Tongue (tissue), 2 donors: ENCODE data around the gene RAB7A. TPM values are rescaled to one million over a fixed set of nuclear protein-coding genes. Genes with fewer than 3 reads are reported as not detected.
"Not testable (repeated sequence)": the region's sequence is repeated elsewhere in the genome, so short reads cannot be mapped to it uniquely, and the experiment has no call there.

Experiments used
- DNase-seq: peaks from one replicate; pipeline ENCODE4 v3.0.0-alpha.2; 2015
- total RNA-seq: library from RNA; depleted of rRNA; stranded (reverse); fragments of >200 nt; gene quantifications from one replicate; pipeline ENCODE4 v1.2.3, GENCODE V29; 2014

The RAB7A gene
- total RNA-seq, 1 donor from 2014 or later = 53.4 TPM

DNA sequence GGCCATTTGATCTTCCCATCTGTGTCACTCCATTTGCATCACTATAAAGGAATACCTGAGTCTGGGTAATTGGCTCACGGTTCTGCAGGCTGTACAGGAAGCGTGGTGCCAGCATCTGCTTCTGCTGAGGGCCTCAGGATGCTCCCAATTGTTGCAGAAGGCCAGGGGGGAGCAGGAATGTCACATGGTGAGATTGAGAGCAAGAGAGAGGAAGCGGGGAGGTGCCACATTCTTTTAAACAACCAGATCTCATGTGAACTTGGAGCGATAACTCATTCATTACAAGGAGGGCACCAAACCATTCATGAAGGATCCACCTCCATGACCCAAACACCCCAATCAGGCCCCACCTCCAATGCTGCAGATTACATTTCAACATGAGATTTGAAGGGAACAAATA, 13.1 kb upstream of the RAB7A start:
- no peak for DNase-seq

DNA sequence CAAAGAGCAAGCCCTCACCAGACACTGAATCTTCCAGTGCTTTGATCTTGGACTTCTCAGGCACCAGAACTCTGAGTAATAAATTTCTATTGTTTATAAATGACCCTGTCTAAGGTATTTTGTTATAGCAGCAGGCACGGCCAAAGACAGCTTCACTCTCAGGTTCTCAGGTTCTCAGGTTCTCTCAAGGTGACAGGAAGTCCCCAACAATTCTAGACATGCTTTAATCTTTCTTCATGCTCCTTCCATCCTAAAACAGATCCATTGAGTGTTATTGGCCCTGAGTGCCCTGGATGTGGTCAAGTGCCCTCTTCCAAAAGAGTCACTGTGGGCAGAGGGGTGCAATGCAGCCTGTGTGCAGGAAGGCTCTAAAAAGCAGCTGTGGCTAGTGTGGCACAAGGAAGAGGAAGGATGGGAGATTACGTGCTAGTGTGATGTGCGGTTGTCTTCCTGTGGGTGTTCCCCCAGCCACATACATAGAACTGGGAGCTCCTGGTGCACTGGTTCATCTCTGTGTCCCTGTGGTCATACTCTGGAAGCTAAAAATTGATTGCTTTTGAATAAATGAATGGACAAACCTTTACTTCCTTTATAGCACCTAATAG, 11.0 kb upstream of the RAB7A start:
- DNase-seq = no peak

DNA sequence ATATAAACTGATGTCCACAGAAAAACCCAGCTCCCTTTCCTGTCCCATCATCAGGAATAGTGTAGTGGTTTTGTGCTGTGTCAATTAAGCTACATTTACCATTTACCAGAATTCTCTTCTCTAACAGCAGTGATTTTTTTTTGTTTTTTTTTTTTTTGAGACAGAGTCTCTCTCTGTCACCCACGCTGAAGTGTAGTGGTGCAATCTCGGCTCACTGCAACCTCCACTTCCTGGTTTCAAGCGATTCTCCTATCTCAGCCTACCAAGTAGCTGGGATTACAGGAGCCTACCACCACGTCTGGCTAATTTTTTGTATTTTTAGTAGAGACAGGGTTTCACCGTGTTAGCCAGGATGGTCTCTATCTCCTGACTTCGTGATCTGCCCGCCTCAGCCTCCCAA, 7.1 kb upstream of the RAB7A start:
- DNase-seq = not testable (repeated sequence)

DNA sequence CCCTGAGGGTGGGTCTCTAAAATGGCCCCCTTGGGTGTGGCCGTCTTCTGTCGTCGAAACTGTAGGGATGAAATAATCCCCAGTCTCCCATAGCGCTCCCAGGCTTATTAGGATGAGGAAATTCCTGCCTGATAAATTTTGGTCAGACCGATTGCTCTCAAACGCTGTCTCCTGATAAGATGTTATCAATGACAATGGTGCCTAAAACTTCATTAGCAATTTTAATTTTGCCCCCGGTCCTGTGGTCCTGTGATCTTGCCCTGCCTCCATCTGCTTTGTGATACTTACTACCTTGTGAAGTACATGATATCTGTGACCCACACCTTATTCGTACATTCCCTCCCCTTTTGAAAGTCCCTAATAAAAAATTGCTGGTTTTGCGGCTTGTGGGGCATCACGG, 5.1 kb upstream of the RAB7A start:
- no peak for DNase-seq

DNA sequence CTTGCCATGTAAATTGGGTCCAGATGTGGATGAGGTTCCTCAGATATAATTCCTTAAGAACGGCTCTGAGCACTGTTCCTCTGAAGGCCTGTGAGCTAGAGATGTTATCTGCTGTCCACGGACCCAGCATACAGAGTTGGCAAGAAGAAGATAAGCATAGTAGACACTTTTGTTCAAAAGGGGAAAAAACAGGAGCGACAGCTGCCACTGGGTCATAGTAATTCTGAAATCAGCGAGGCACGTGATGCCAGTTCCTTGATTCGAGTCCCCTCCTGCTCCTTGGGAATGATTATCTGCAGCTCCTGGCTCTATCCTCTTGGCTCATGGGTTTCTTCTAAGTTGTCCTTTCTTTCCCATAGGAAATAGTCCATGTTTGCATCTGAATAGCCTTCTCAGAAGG, 2.5 kb upstream of the RAB7A start:
- DNase-seq = no peak

DNA sequence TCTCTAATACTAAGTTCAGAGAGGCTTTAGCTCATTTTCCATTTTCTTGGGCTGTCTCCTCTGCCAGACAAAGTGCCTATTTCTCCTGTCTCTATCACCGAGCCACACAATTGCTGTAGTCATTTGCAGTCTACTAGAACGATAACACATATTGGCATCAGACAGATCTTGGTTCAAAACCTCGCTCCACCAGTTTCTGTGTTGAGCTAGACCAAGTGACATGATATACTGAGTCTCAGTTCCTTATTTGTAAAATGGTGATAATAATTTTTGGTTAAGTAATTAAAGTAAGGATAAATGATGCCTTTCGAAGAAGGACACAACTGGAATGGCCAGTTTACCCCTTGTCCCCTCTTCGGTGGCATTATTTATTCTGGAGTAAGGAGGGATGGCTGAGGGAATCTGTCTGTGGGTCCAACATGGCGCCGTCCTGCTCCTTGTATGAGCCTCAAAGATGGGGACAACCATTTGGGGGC, 398 bp upstream of the RAB7A start:
- DNase-seq = no peak

DNA sequence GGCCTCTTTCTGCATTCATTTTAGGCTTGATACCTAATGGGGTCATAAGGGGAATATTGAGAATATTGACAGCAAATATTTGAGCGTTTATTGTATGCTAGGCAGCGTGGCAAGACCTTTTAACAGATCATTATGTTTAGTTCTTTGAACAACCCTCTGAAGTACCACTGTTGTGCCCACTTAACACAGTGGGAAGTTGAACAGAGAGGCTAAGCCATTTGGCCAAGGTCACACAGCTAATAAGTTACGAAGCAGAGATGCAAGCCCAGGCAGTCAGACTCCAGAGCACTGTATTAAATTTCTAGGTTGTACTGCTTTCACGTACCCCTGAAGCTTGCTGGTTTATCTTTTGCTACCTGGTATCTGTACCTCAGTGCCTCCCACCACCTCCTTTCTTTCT, 1.1 kb downstream of the RAB7A start:
- no peak for DNase-seq

DNA sequence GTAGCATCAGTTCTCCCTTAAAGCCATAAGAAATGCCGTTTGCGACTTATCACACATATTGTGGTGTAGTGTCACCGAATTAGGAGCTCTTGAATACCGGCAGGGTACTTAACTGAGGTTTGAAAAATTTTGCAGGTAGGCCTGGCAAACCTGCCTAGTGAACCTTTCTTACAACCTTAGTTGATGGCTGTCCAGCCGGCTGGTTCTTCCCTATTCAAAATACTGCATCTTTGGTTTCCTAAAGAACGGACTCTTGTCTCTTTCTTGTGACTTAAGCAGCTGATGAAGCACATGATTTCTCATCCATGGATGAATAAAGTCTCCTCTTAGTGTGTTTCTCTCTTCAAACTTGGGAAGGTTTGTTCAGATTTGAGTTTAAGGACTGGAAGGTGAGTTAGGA, 1.5 kb downstream of the RAB7A start:
- no peak for DNase-seq

DNA sequence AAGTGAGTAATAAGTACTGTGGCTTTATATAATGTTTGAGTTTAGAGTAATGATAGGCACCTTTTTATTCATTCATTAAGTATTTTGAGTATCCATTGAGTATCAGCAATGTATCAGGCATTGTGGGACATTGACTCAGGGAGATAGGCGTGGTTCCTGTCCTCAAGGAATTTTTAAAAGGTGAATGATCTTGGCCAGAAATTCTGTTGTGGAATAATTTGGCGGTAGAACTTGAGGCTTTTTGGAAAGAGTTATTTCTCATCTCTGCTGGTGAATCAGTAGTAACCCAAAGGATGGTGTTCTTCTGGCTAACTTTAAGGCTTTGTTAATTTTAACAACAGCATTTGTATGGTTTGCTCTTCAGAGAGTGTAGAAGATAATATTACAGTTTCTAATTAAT, 2.0 kb downstream of the RAB7A start:
- no peak for DNase-seq

DNA sequence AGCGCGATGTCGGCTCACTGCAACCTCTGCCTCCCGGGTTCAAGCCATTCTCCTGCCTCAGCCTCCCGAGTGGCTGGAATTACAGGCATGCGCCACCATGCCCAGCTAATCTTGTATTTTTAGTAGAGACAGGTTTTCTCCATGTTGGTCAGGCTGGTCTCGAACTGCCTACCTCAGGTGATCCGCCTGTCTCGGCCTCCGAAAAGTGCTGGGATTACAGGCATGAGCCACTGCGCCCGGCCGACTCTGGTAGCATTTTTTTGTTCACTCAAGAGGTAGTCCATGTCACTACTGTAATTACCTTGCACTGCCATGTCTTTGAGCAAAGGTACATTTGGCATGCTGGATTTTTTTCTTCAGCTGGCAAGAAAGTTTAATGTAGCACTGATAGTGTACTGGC, 2.5 kb downstream of the RAB7A start:
- not testable (repeated sequence) for DNase-seq

DNA sequence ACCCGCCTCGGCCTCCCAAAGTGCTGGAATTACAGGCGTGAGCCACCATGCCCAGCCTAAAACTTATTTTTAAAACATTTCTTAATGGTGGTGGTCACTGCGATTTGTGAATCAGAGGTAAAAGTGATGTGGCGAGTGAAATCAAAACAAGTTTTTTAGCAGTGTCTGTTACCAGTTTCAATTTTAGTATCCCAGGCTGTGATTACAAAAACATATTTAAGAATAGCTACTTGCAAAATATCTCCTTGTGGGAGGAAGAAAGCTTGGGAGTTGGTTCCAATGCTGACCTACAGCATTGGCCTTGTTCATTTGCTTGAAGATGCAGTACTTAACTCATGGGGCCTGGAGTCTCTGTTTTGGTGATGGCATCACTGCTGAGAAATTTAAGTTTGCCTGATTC, 4.5 kb downstream of the RAB7A start:
- DNase-seq = no peak

DNA sequence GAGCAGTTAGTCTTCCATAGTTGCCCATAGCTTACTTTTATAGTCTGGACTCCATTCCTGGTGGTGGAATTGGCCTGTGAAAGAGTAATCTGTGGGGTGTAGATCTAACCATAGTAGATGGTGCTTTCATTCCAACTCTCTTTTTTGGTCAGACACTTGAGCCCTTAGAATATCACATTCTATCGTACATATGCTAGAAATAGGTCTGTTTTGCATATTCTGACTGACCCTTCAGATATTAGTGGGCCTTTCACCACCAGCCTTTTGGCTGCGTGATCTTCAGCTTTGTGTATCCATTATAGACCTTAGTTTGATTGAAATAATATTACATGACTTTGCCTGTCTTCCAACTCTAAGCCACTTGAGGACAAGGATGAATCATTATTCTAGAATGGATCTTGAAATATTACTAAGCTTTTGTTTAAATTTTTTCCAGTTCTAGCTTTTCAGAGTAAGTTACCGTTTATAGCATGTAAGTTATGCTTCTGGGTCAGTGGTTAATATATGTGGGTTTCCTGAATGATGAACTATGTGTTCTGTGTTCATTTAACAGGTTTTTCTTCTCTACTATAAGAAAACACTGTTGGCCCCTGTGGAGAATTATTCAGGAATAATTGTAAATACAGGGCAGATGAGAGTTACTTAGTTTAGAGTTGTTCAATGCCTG, 8.7 kb downstream of the RAB7A start:
- no peak for DNase-seq

DNA sequence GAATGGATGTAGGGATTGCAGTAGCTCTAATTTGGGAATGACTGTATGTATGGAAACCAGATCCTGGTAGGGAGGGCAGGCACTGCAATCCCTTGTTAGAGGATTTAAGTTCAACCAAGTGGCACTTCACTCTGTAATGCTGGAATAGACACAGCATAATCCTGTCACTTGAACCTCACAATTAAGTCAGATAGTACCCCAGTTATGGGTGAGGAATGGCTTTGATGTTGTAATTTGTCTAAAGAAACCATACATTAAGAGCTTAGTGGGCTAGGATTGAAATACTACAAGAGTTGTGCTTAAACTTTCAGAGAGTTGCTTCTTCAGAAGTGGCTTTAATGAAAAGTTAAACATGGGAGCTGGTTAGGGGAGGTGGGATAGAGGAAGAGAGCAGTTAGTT, 9.3 kb downstream of the RAB7A start:
- DNase-seq = no peak

DNA sequence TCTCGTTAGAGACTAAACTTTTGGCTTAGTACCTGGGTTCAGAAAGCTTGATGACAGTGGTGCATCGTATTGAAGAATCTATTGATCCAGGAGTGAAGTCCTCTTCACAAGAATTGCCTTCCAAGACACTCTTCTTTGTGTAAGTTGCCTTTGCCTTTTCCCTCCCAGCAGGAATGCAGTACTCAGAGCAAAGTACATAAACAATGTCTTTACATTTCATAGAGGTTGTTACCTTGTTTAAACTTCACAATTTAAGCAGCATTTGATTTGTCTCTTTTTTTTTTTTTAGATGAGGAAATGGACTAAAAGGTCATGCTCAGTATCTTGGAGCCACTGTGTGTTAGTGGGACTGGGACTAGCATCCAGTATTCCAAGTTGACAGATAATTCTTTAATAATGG, 9.9 kb downstream of the RAB7A start:
- no peak for DNase-seq

DNA sequence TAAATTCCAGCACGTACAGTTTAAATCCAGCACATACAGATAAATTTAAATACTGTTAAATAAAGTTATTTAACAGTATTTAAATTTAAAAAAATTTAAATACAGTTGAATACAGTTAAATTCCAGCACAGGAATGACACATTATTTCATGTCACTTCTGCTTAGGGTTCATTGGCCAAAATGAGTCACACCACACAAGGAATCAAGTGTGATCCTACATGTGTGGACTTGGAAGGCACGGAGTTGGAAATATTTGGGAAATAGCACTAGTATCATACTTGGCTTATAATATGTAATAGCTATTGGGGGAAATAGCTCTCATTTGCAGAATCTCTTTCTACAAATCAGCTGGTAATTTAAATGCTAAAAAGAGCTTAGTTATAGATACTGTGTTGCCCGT, 10.6 kb downstream of the RAB7A start:
- DNase-seq = no peak

DNA sequence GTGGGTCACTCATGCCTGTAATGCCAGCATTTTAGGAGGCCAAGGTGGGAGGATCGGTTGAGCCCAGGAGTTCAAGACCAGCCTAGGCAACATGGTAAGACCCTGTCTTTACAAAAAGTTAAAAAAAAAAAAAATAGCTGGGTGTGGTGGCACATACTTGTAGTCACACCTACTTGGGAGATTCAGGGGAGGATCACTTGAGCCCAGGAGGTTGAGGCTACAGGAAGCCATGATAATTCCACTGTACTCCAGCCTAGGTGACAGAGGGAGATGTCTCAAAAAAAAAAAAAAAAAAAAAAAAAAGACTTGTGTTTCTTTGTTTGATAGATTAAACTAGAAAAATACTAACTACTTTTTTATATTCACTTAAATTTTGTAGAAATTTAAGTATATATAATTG, 14.6 kb downstream of the RAB7A start:
- no peak for DNase-seq

DNA sequence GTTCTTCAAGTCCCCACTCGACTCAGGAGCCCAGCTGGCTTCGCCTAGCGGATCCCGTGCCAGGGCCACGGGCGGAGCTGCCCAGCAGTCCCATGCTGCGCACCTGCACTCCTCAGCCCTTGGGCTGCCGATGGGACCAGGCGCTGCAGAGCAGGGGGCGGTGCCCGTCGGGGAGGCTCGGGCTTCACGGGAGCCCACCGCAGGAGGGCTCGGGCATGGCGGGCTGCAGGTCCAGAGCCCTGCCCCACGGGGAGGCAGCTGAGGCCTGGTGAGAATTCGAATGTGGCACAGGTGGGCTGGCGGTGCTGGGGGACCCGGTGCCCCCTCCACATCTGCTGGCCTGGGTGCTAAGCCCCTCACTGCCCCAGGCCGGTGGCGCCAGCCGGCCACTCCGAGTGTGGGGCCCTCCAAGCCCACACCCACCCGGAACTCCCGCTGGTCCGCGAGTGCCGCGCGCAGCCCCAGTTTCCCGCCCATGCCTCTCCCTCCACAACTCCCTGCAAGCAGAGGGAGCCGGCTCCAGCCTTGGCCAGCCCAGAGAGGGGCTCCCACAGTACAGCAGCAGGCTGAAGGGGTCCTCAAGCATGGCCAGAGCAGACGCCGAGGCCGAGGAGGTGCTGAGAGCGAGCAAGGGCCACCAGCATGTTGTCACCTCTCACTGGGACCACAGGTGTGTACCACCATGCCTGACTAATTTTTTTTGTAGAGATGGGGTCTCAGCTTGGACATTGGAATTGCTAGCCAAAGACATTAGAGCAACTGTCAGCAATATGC, 17.0 kb downstream of the RAB7A start:
- no peak for DNase-seq

DNA sequence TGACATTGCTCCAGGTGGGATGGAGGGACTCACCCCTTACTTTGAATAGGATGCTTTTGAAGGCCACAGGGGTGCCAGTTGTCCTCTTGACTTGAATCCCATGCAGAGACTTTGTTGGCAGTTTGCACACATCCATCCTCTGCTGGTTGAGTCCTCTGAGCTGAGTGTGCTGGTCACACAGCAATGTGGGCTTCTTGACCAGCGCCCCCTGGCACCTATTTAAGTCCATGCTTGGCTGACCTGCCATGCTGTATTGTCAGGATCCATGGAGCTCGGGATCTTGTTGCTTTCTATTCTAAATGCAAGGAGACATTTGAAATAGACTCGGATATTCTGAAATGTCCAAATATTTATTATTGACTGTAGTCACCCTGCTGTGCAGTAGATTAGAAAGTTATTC, 19.8 kb downstream of the RAB7A start:
- no peak for DNase-seq

DNA sequence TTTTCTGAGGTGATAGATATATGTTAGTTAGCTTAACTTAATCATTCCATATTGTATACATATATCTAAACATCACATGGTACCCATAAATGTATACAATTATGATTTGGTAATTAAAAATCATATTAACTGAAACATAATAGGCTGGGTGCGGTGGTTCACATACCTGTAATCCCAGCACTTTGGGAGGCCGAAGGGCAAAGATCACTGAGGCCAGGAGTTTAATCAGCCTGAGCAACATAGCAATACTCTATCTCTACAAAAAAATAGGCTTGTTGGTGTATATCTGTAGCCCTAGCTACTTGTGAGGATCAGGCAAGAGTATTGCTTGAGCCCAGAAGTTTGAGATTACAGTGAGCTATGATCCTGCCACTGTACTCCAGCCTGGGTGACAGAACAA, 20.9 kb downstream of the RAB7A start:
- no peak for DNase-seq

DNA sequence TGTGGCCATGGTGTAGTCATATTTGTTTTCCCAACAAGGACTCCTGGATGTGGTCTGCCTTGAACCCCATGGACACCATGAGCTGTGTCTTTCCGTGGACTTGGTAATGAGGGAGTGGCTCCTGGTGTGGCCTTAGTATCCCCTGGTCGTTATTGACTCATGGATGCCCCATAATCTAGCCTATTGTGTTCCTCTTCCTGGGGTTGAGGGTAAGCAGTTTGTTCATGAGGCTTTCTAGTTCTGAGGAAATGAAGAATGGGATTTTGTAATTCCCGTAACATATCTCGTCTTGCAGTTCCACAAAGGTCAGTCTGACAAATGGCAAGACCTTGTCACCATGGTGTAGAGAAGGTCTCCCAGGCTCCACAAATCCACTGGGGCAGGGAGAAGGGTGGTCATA, 22.6 kb downstream of the RAB7A start:
- DNase-seq = no peak

DNA sequence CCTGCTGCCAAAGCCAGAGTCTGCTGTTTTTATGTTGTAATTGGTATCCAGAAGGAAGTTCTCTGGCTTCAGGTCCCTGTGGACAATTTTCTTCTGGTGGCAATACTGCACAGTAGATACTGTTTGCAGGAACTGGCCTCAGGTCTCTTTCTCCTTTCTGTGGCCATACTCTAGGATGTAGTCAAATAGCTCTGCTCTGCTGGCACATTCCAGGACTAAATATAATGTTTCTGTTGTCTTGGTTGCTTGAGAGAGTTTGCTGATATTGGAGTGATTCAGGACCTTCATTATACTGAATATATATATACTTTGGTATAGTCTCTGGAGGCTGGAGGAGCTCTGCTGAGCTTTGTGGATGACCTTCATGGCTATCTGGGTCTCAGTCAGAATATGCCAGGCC, 23.1 kb downstream of the RAB7A start:
- DNase-seq = no peak

DNA sequence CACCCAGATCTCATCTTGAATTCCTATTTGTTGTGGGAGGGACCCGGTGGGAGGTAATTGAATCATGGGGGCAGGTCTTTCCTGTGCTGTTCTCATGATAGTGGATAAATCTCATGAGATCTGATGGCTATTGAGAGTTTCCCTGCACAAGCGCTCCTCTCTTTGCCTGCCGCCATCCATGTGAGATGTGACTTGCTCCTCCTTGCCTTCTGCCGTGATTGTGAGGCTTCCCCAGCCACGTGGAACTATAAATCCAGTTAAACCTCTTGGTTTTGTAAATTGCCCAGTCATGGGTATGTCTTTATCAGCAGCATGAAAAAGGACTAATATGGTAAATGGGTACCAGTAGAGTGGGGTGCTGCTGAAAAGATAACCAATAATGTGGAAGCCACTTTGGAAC, 23.6 kb downstream of the RAB7A start:
- not testable (repeated sequence) for DNase-seq

DNA sequence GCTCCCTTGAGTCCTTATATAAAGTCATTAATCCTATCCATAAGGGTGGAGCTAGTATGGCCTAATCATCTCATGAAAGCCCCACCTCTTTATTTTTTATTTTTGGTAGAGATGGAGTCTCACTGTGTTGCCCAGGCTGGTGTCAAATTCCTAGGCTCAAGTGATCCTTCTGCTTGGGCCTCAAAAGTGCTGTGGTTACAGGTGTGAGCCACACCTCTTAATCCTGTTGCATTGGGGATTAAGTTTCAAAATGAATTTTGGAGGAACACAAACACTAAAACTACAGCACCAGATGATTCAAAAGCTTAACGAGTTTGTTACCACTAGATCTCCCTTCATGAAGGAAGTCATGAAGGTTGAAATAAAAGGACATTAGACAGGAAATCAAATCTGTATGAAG, 27.7 kb downstream of the RAB7A start:
- no peak for DNase-seq

DNA sequence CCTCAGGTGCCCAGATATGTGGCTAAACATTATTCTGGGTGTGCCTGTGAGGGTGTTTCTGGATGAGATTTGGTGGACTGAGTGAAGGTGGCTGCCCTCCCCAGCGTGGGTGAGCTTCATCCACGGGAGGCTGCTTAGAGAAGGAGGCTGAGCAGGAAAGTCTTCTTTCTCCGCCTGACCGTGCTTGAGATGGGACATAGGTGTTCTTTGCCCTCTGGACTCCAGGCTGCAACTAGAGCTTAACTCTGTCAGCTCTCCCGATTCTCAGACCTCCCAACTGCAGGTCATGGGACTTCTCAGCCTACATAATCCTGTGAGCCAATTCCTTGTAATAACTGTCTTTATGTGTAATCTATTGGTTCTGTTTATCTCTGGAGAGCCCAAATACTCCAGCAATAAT, 34.1 kb downstream of the RAB7A start:
- no peak for DNase-seq
